GM19438 (cell line): Measurements from ENCODE around the gene M6PR.
A peak's percentile ranks its signal among the peaks of the same experiment; 100 is the strongest.
"Not testable (repeated sequence)": the region's sequence is repeated elsewhere in the genome, so short reads cannot be mapped to it uniquely, and the experiment has no call there.

Experiments used
- ATAC-seq: cut with Tn5 transposase; IDR thresholded peaks from one replicate; pipeline ENCODE4 v1.9.1; 2021; ENCODE audit warnings: low read depth; ENCODE audit not compliant: unreplicated experiment

Gene M6PR

DNA sequence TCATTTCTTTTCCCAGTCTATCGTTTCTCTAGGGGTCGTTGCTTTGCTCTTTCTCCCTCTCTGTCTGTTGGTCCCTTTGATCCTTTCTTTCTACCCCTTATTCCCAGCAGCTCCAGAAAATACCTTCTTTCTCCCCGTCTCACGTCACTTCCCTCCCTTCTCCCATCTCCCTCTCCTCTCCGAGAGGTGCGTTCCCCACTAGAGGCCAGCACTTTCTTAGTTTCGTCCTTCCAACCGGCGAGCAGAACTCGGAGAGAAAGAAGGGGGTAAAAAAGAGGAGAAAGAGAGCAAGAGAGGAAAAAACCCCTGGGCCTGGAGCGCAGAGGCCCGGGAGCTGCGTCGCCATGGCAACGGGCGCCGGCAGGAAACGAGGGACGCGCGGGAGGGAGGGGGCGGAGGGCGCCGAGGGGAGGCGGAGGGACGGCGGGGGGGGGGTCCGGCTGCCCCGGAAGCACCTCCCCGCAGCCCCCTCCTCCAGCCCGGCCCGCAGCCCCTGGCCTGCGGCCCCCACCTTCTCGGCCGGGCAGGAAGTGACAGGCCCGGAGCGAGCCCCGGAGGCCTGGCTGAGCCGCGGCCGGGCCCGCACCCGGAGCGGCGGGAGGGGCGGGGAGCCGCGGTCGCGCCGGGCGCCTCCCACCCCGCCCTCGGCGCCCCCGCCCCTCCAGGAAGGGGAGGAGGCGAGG is 35.3 kb downstream of the M6PR start, which contains the start of gene PHC1:
Gene PHC1 (plus strand): TSS at position 477 of the 683 bp plus-strand sequence. CDS start 3,169 bp downstream, outside the sequence.
- ATAC-seq, result peak; percentile 69

DNA sequence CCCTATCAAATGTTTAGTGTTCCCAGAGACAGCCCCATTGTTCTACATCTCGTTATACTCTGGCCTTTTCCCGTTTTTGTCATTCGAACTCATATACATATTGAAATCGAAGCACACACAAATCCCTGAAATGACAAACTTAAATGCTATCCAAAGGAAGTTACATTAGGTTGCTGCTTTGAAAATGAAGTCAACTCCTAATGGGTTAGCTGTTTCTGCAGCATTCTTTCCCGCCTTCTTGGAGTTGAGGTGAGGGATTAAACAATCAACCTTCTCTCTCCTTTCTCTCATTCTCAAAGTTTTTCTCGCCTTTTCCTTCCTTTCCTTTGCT is 35.8 kb downstream of the M6PR start:
- no peak for ATAC-seq

DNA sequence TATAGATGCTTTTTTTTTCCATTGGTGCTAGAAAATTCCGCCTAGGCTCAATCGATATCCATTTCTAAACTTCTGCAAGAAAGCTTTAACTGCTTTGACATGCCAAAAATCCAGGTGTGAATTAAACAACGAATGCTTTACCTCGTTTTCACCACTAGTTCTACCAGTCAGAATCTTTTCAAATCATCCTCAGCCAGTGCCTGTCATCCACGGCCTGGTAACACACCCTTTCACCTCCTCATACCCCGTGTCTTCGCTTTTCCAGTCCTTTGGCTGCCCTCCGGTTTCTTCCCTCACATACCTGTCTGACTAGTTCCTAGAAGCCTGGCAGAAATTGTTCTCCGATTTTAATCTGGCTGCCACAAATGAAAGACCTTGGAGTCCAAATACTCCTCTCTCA is 36.5 kb downstream of the M6PR start:
- no peak for ATAC-seq

DNA sequence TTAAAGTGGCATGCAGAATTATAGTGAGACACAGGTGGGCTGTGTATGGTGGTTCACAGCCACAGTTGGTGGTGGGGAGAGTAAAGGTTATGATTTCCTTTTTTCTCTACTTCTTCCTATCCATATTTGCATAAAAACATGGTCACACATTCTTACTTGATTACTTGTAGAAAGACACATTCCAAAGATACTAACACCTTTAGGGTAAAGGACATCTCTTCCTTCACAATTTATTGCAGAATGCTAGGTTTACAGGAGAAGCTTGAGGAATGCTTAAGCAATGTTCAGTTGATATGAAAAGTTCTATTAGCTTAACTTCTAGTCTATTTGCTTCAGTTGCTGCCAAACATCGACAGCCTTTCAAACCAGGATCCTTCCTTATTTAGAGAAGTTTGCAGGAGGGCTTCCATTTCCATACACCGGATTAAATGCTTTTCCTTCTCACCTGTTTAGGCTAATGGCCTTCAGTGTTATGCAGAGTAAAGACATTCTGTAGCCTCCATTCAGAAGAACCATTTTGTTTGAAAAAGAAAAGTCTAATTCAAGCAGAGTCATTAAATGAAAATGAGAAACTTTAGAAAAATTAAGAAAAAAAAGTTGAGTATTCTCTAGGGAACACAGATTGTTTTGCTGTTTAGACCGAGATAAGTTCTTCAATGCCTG is 37.7 kb downstream of the M6PR start:
- no peak for ATAC-seq

DNA sequence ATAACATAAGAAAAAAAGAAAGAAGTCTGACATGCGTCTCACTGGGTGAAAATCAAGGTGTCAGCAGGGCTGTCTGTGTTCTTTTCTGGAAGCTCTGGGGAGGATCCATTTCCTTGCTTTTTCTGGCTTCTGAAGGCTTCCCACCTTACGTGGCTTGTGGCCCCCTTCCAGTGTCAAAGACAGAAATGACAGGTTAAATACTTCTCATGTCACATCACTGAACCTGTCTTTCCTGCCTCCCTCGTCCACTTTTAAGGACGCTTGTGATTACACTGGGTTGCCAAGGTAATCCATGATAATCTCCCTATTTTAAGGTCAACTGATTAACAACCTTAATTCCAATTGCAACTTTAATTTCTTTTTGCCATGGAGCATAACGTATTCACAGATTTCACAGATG is 39.7 kb downstream of the M6PR start:
- no peak for ATAC-seq

DNA sequence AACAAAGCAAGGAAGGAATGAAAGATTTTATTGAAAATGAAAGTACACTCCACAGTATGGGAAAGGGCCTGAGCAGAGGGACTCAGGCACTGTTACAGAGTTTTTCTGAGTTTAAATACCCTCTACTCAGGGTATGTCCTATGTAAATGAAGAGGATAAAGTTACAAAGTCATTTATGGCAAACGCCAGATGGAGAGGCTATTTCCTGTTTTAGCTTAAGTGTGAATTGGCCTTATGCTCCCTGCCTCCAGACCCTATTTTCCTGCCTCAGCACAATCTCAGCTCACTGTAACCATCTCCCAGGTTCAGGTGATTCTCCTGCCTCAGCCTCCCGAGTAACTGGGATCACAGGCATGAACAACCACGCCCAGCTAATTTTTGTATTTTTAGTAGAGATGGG is 41.9 kb downstream of the M6PR start:
- no peak for ATAC-seq

DNA sequence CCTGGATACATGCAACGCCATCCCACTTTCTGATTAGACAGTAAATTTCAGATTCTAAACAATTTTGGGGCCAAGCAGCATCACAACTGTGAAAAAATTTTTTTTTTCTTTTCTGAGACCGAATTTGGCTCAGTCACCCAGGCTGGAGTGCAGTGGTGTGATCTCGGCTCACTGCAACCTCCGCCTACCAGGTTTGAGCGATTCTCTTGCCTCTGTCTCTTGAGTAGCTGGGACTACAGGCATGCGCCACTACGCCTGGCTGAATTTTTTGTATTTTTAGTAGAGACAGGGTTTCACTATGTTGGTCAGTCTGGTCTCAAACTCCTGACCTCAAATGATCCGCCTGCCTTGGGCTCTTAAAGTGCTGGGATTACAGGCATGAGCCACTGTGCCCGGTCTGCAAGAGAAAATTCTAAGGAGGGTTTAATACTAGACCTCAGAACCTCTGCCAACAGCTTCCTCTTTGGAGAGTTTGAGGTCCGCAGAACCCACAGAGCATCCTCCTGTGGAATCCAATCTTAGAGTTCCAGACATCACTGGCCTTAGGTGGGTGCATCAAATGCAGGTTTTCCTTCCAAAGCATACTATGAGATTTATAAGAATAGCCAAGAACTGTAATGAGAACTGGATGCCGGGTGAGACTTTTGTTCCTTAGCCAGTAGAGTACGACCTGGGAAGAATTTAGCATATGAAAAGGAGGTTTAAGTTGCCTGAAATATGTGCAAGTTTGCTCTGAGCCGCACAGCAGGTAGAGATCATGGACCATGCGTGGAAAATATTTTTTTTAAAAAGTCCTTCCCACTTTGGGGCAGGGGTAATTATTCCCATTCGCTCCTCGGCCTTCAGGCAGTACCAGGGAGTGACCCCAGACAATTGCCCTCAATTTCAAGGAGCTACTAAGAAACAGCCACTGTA is 42.9 kb downstream of the M6PR start:
- ATAC-seq, result no peak

DNA sequence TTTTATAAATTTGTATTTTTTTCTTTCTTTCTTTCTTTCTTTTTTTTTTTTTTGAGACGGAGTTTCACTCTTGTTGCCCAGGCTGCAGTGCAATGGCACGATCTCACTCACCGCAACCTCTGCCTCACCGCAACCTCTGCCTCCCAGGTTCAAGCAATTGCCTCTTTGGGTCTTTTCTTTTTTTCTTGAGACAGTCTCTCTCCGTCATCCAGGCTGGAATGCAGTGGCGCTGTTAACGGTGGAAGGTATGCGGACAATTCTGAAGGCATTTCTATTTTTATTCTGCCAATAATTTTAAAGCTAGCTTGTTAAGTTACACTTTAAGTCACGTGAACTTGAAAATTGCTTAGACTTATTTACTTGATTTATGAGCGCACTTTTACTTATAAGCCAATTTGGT is 43.9 kb downstream of the M6PR start:
- no peak for ATAC-seq

DNA sequence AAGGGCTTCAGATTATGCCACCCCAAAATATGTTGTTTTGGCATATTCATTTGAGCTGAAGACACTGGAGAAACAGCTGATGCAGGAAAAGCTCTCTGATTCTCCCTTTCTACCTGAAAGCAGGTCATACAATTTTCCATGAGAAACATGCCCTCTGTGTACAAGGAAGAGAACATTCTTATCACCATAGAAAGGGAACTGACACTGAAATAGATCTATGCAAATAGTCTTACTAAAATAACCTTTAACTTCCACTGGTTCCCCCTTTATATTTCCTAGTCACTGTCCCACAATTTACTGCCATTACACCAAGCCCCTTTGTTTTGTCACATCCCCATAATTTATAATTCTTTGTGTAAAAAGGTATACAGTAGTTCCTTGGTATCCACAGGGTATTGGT is 44.8 kb downstream of the M6PR start:
- ATAC-seq, result no peak

DNA sequence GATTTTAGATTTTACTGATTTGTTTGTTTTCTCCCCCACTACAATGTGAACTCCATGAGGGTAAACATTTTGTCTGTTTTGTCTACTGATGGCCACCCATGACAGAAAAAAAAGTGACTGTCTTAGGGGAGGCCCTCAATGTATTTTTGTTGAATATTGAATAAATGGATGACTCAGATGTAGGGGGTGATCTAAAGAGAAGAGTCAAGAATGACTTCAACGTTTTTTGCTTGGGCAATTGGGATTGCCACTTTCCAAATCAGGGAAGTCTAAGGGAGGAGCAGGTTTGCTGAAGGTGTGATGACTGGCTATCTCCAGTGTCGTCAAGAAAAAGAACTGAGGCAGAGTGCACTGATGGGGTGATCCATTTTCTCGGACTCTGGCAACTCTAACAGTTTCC is 45.8 kb downstream of the M6PR start:
- no peak for ATAC-seq

DNA sequence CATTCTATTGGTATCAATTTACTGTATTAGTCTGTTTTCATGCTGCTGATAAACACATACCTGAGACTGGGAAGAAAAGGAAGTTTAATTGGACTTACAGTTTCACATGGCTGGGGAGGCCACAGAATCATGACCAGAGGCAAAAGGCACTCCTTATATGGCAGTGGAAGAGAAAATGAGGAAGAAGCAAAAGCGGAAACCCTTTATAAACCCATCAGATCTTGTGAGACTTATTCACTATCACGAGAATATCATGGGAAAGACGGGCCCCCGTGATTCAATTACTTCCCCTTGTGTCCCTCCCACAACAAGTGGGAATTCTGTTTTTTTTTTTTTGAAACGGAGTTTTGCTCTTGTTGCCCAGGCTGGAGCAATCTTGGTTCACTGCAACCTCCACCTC is 46.7 kb downstream of the M6PR start:
- ATAC-seq, result not testable (repeated sequence)

DNA sequence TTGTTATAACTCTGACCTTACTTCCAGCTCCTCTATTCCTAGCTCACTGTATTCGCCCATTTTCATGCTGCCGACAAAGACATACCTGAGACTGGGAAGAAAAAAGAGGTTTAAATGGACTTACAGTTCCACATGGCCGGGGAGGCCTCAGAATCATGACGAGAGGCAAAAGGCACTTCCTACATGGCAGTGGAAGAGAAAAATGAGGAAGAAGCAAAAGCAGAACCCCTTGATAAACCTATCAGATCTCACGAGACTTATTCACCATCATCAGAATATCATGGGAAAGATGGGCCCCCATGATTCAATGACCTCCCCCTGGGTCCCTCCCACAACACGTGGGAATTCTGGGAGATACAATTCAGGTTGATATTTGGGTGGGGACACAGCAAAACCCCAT is 49.6 kb downstream of the M6PR start:
- ATAC-seq, result no peak

DNA sequence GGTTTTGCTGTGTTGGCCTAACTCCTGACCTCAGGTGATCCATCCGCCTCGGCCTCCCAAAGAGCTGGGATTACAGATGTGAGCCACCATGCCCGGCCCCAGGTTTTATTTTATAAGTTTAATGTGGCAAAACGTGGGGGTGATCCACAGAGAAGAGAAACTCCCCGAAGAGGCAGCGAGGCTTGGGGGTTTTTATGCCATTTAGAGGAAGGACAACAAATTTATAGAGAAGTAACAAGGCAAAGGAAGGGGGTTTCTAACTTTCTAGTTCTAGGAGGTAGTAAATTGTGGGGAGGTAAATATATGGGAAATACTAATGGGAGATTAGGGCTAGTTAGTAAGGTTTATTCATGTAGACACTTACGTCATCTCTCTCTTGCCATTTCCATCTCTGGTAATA is 52.4 kb downstream of the M6PR start:
- no peak for ATAC-seq

DNA sequence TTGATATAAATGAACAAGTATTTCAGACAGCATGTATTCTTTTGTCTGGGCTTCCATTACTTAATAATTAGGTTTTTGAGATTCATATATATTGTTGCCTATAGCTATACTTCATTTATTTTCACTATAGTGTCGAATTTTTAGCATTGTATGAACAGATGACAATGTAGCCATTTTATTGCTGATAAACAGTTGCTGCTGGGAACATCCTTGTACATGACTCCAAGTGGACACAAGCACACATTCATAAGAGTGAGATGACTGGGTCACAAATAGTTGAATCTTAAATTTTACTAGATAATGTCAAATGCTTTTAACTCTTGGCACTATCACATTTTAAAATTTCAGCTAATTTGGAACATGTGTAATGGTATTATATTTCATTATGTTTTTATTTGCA is 54.5 kb downstream of the M6PR start:
- ATAC-seq, result no peak

DNA sequence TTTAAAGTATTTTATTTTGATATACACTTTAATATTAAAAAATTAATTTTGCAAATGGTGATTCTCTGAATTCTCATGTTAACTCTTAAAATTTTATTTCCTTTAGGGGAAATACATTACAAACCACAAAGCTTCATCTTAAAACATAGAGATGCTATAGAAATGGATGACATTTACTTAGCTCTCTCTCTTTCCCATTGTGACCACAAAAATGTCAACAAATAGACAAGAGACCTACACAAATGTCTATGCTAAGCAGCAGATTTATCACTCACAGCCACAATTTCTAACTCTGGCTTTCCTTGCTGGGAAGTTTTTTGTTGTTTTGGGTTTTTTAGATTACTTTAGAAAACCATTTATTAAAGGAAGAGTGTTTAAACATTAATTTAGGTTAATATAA is 55.1 kb downstream of the M6PR start:
- ATAC-seq, result no peak

DNA sequence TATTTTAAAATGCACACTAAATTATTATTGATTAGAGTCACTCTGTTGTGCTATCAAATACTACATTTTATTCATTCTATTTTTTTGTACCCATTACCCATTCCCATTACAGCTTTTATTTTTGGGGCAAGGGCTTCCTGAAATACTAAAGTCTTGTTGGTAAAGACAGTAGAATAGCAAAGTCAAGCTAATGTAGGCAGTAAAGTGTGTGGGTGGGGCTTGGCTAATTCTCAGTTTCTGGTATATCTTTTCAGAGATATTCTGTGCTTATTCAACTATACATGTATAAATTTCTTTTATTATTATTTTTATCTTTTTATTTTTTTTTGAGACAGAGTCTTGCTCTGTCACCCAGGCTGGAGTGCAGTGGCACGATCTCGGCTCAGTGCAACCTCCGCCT is 57.5 kb downstream of the M6PR start:
- no peak for ATAC-seq
